Upper lobe of left lung (tissue), 4 donors: ENCODE results near the gene ENAH.

Source experiments
- CTCF ChIP-seq, 6 experiments: fragments of 450-650 bp in 4 of 6; fragments of 200-600 bp in 2 of 6; sonication (generic) in 2 of 6; IDR thresholded peaks; one replicate each; pipeline ENCODE4 v1.5.1; 2016 to 2019; ENCODE audit warnings: antibody characterized with exemption in 6 of 6
- POLR2AphosphoS5 ChIP-seq, 2 donors: sonication (generic); formaldehyde crosslinking; IDR thresholded peaks; one replicate each; pipeline ENCODE4 v1.5.1; 2017; ENCODE audit warnings: antibody characterized with exemption in 2 of 2

- TF ChIP-seq CTCF (IDR thresholded peaks at IDR 0.05) (no peak), POLR2AphosphoS5 (IDR thresholded peaks at IDR 0.05) (no peak)
These were observed 7.6 kb upstream of the ENAH start for GRCh38 chr1:225660544-225660946.
